Fibroblast of lung (primary cell): Measurements from ENCODE around the gene SH3TC1. TPM values are rescaled to one million over a fixed set of nuclear protein-coding genes. Genes with fewer than 3 reads are reported as not detected.

ENCODE experiments used
- DNase-seq, 2 donors: peaks; one replicate each; pipeline versions ENCODE4 v3.0.0 to v3.0.0-alpha.2; 2010; ENCODE audit warnings: low read depth in 2 of 2
- H2AFZ ChIP-seq: 2 replicates; pipeline ENCODE4 v1.5.1; 2012; ENCODE audit warnings: low read length, control low read depth, inconsistent platforms
- H3K27ac ChIP-seq: 2 replicates; pipeline ENCODE4 v1.5.1; 2011; ENCODE audit warnings: low read length, control low read depth; ENCODE audit not compliant: insufficient read depth
- H3K27me3 ChIP-seq: 2 replicates; pipeline ENCODE4 v1.5.1; 2011; ENCODE audit warnings: mild to moderate bottlenecking, low read length; ENCODE audit not compliant: control insufficient read depth, insufficient read depth
- H3K36me3 ChIP-seq: 2 replicates; pipeline ENCODE4 v1.5.1; 2011; ENCODE audit warnings: low read length; ENCODE audit not compliant: control insufficient read depth, insufficient read depth
- H3K4me1 ChIP-seq: 2 replicates; pipeline ENCODE4 v1.5.1; 2011; ENCODE audit warnings: low read length; ENCODE audit not compliant: control insufficient read depth, insufficient read depth; ENCODE audit errors: extremely low read depth
- H3K4me2 ChIP-seq: 2 replicates; pipeline ENCODE4 v1.5.1; 2011; ENCODE audit warnings: low read length, control low read depth; ENCODE audit not compliant: insufficient read depth; ENCODE audit errors: extremely low read depth
- H3K4me3 ChIP-seq, 4 experiments: fragments of 200-600 bp in 1 of 4; sonication (generic) in 1 of 4; replicated peaks in 1 of 4; 2 replicates each; pipeline ENCODE4 v1.5.1; 2011 to 2016; ENCODE audit warnings: low read length in 4 of 4, low read depth in 3 of 4, mild to moderate bottlenecking in 3 of 4, control low read depth in 2 of 4, inconsistent platforms in 1 of 4, mixed read lengths in 1 of 4; ENCODE audit not compliant: insufficient read depth in 1 of 4; ENCODE audit errors: control extremely low read depth in 1 of 4
- H3K79me2 ChIP-seq: 2 replicates; pipeline ENCODE4 v1.5.1; 2012; ENCODE audit warnings: mild to moderate bottlenecking, low read length, inconsistent platforms; ENCODE audit not compliant: control insufficient read depth, insufficient read depth
- H3K9ac ChIP-seq: 2 replicates; pipeline ENCODE4 v1.5.1; 2011; ENCODE audit warnings: mild to moderate bottlenecking, low read length, control low read depth; ENCODE audit not compliant: insufficient read depth
- H3K9me3 ChIP-seq: 2 replicates; pipeline ENCODE4 v1.5.1; 2012; ENCODE audit warnings: low read depth, low read length; ENCODE audit not compliant: control insufficient read depth, insufficient read depth
- H4K20me1 ChIP-seq: 2 replicates; pipeline ENCODE4 v1.5.1; 2011; ENCODE audit warnings: low read length; ENCODE audit not compliant: control insufficient read depth, insufficient read depth; ENCODE audit errors: extremely low read depth
- EZH2 ChIP-seq: IDR thresholded peaks from 2 replicates; pipeline ENCODE4 v1.5.1; 2012; ENCODE audit warnings: low read length, control low read depth, mild to moderate bottlenecking; ENCODE audit errors: missing control alignments
- polyA plus RNA-seq, 2 donors: library from polyadenylated mRNA; depleted of rRNA in 1 of 2; stranded (reverse) in 1 of 2; unstranded in 1 of 2; fragments of >200 nt; gene quantifications; 2 replicates each; pipeline ENCODE4 v1.2.1, GENCODE V29; 2011 to 2012; ENCODE audit warnings: missing spikeins in 1 of 2
- total RNA-seq: library from RNA; depleted of rRNA; stranded (reverse); fragments of >200 nt; gene quantifications from 2 replicates; pipeline ENCODE4 v1.2.1, GENCODE V29; 2014
- TF ChIP-seq, protein P1 (sequence below), 2 donors: IDR thresholded peaks in 1 of 2; conservative IDR thresholded peaks in 1 of 2; 1 replicate in 1 of 2; 2 replicates in 1 of 2; pipeline ENCODE4 v1.5.1; 2011 to 2012; ENCODE audit warnings: low read length in 2 of 2, control low read depth in 1 of 2, inconsistent platforms in 1 of 2, low read depth in 1 of 2, mild to moderate bottlenecking in 1 of 2

SH3TC1 gene
- total and polyA plus RNA-seq, 2 donors (not counting 1 experiment from before 2014, with no cell fraction given), result 3.3 to 11.6 TPM

DNA sequence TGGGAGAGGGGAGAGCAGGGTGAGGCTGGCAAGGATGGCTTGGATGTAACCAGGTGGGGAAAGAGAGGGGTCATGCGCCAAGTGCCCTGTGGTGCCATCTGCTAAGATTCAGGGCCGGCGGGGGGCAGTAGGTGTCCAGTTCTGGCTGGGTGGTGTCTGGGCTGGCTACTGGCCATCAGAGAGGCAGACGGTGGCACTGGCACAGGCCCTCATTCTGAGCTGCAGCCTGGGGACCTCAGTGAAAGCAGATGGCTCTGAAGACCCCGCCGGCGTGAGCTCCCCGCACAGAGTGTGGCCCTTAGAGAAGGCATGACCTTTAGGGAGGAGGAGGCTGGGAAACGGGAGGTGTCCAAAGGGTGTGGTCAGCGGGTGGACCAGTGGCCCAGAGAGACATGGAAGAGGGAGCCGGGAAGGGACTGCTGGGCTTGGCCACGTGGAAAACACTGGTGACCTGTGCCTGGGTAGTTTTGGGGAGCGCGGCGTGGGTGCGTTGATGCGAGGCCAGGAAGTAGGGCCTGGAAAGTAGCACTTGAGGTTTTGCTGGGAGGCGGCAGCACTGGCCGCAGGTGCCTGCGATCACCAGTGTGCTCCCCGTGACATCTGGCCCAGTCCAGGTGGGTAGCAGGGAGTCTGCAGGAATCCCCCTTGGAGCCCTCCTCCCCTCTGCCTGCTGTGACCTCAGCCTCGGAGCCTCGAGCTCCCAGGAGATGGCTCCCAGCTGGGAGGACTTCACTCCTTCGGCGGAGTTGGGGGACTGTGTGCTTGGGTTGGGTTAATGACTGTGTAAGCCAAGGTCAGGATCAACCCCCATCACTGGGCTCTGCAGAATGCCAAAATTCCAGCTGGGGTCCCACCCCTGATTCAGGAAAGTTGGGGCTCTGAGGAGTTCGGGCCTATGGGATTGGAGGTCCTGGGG, 9.3 kb upstream of the SH3TC1 start:
- H3K4me1 ChIP-seq, result peaks cover 23% of the 10 kb centered on the region
- H3K4me2 ChIP-seq, result no peak overlapping the region

DNA sequence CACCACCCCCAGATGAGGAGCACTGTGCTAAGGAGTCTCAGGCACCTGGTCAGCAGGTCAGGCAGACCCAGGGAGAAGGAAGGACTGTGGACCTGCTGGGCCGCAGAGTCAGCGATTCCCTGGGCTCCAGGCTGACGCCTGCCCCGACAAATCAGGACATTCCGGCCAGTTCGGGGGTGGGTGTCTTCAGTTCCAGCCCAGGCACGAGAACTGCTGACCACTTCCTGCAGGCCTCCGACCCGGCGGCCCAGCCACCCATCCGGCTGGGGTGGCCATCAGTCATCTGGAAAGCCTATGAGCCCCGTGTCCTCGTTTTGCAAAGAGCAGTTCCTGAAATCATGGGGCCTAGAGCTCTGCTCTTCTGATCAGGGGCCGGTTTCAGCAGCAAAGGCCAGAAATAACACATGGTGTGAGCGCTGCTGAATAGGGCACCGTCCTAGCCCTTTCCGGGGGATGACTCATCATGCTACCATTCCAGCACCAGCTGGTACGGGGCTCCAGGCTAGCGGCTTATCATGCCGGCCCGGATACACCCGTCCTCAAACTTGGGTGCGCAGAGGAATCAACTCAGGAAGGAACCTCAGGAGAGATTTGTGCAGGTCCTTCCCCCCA, 7.8 kb upstream of the SH3TC1 start:
- Histone ChIP-seq H3K9me3 (no peaks in the 10 kb centered on the region), H4K20me1 (no peaks in the 10 kb centered on the region), H3K4me3 (no peak overlapping the region), H3K79me2 (no peaks in the 10 kb centered on the region), H2AFZ (peak overlapping the region; percentile 20), H3K27ac (peak overlapping the region; percentile 76), H3K27me3 (no peaks in the 10 kb centered on the region), H3K36me3 (no peaks in the 10 kb centered on the region), H3K9ac (peak overlapping the region; percentile 32), H3K4me1 (peaks cover 18% of the 10 kb centered on the region), H3K4me2 (no peak overlapping the region)
- peak; percentile 77 to 80 for DNase-seq
- no peak for TF ChIP-seq EZH2
- TF ChIP-seq, protein P1, sequence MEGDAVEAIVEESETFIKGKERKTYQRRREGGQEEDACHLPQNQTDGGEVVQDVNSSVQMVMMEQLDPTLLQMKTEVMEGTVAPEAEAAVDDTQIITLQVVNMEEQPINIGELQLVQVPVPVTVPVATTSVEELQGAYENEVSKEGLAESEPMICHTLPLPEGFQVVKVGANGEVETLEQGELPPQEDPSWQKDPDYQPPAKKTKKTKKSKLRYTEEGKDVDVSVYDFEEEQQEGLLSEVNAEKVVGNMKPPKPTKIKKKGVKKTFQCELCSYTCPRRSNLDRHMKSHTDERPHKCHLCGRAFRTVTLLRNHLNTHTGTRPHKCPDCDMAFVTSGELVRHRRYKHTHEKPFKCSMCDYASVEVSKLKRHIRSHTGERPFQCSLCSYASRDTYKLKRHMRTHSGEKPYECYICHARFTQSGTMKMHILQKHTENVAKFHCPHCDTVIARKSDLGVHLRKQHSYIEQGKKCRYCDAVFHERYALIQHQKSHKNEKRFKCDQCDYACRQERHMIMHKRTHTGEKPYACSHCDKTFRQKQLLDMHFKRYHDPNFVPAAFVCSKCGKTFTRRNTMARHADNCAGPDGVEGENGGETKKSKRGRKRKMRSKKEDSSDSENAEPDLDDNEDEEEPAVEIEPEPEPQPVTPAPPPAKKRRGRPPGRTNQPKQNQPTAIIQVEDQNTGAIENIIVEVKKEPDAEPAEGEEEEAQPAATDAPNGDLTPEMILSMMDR (conservative IDR thresholded peaks at IDR 0.05 in 1 of 2, IDR thresholded peaks at IDR 0.05 in 1 of 2; ENCODE audit: low read depth in 1 of 2, low read length in 2 of 2), result no peak

More for the DNA sequence above, 9.3 kb upstream of the SH3TC1 start:
- no peak for TF ChIP-seq EZH2
- TF ChIP-seq, protein P1 (conservative IDR thresholded peaks at IDR 0.05 in 1 of 2, IDR thresholded peaks at IDR 0.05 in 1 of 2; ENCODE audit: low read depth in 1 of 2, low read length in 2 of 2), result no peak
- Histone ChIP-seq H3K27ac (no peak overlapping the region), H3K79me2 (no peaks in the 10 kb centered on the region), H3K9me3 (no peaks in the 10 kb centered on the region), H3K27me3 (no peaks in the 10 kb centered on the region), H3K36me3 (no peaks in the 10 kb centered on the region), H4K20me1 (no peaks in the 10 kb centered on the region), H3K9ac (peak overlapping the region; percentile 2), H2AFZ (no peak overlapping the region), H3K4me3 (no peak overlapping the region)
- no peak for DNase-seq
